HepG2 (cell line): Measurements from ENCODE around the gene CORO1C. TPM values are rescaled to one million over a fixed set of nuclear protein-coding genes. Genes with fewer than 3 reads are reported as not detected.
A peak's percentile ranks its signal among the peaks of the same experiment; 100 is the strongest.
"Not testable (repeated sequence)": the region's sequence is repeated elsewhere in the genome, so short reads cannot be mapped to it uniquely, and the experiment has no call there.

Experiments used
- ATAC-seq: fragments of 200-7000 bp; cut with Tn5 transposase; 3 replicates; pipeline ENCODE4 v1.9.1; 2020; ENCODE audit warnings: mild to moderate bottlenecking, moderate library complexity
- BruUV-seq: library from RNA; stranded (reverse); fragments of 400-500 nt; replicated peaks from 2 replicates; lab custom pipeline; 2021; lab: Mats Ljungman, UMichigan
- CTCF ChIA-PET: fragments of 300-600 bp; formaldehyde crosslinking; extraction: SDS; loops from one replicate; lab custom pipeline; 2021; ENCODE audit warnings: low total read pairs, inconsistent platforms, low intra/inter-chr PET ratio; lab: Yijun Ruan, JAX
- POLR2A ChIA-PET: fragments of 350-600 bp; sonication (Branson Sonifier 250); formaldehyde crosslinking; loops from one replicate; lab custom pipeline; 2020; ENCODE audit warnings: antibody characterized with exemption, inconsistent platforms; lab: Yijun Ruan, JAX
- DNase-seq: peaks from one replicate; pipeline ENCODE4 v3.0.0-alpha.2; 2015; ENCODE audit warnings: low spot score
- FAIRE-seq: peaks from 3 replicates; lab custom pipeline; 2011; peaks lifted over from hg19 to GRCh38; lab: Jason Lieb, UNC
- H2AFZ ChIP-seq: one replicate; pipeline ENCODE4 v1.6.1; 2011; ENCODE audit warnings: low read length, inconsistent platforms
- H3K27ac ChIP-seq: fragments of 300-600 bp; 3 replicates; pipeline ENCODE4 v1.8.0; 2011; ENCODE audit warnings: mixed run types, mild to moderate bottlenecking, mixed read lengths, low read length, inconsistent platforms; ENCODE audit not compliant: insufficient read depth; ENCODE audit errors: extremely low read length
- H3K27me3 ChIP-seq, 2 experiments: fragments of 200-600 bp in 1 of 2; 2 replicates in 1 of 2; 3 replicates in 1 of 2; pipeline versions ENCODE4 v1.6.0 to v1.8.0; 2011; ENCODE audit warnings: low read length in 2 of 2, mild to moderate bottlenecking in 2 of 2, moderate library complexity in 2 of 2, inconsistent platforms in 1 of 2; ENCODE audit not compliant: insufficient read depth in 2 of 2, control insufficient read depth in 1 of 2
- H3K36me3 ChIP-seq, 2 experiments: fragments of 200-600 bp in 1 of 2; replicated peaks in 1 of 2; 2 replicates in 1 of 2; 3 replicates in 1 of 2; pipeline versions ENCODE4 v1.5.1 to v1.8.0; 2011; ENCODE audit warnings: low read length in 2 of 2, inconsistent platforms in 1 of 2; ENCODE audit not compliant: insufficient read depth in 2 of 2, control insufficient read depth in 1 of 2
- H3K4me1 ChIP-seq: 2 replicates; pipeline ENCODE4 v1.5.1; 2012; ENCODE audit warnings: low read length, inconsistent platforms; ENCODE audit not compliant: insufficient read depth
- H3K4me2 ChIP-seq: 2 replicates; pipeline ENCODE4 v1.6.0; 2011; ENCODE audit warnings: low read depth, low read length, inconsistent platforms
- H3K4me3 ChIP-seq, 3 experiments: fragments of 200-600 bp in 1 of 3; sonication (generic), shearing (Covaris generic) in 1 of 3; replicated peaks in 1 of 3; 2 replicates each; pipeline ENCODE4 v1.5.1; 2011 to 2016; ENCODE audit warnings: low read length in 3 of 3, inconsistent platforms in 2 of 3, low read depth in 2 of 3, mild to moderate bottlenecking in 2 of 3, control low read depth in 1 of 3, mixed read lengths in 1 of 3; ENCODE audit not compliant: insufficient read depth in 1 of 3
- H3K79me2 ChIP-seq: one replicate; pipeline ENCODE4 v1.6.1; 2011; ENCODE audit warnings: low read length, inconsistent platforms; ENCODE audit not compliant: insufficient read depth
- H3K9ac ChIP-seq: 2 replicates; pipeline ENCODE4 v1.6.0; 2011; ENCODE audit warnings: mild to moderate bottlenecking, low read depth, low read length, inconsistent platforms; ENCODE audit not compliant: insufficient read depth
- H3K9me3 ChIP-seq: 2 replicates; pipeline ENCODE4 v1.5.1; 2012; ENCODE audit warnings: mild to moderate bottlenecking, low read length
- H4K20me1 ChIP-seq: 2 replicates; pipeline ENCODE4 v1.6.0; 2011; ENCODE audit warnings: inconsistent platforms, mild to moderate bottlenecking, low read length, moderate library complexity; ENCODE audit not compliant: insufficient read depth
- NCOA2 ChIP-seq: sonication (generic); formaldehyde crosslinking; IDR thresholded peaks from 2 replicates; pipeline ENCODE4 v1.8.0; 2022; ENCODE audit warnings: inconsistent platforms
- STAG1 ChIP-seq: sonication (generic); formaldehyde crosslinking; IDR thresholded peaks from 2 replicates; pipeline ENCODE4 v1.4.0; 2020; ENCODE audit warnings: missing genetic modification reagents
- ZNF468 ChIP-seq: sonication (generic); formaldehyde crosslinking; IDR thresholded peaks from 2 replicates; pipeline ENCODE4 v1.8.0; 2022; ENCODE audit warnings: mild to moderate bottlenecking, moderate library complexity, missing genetic modification reagents
- ZNF607 ChIP-seq: sonication (generic); formaldehyde crosslinking; IDR thresholded peaks from 2 replicates; pipeline ENCODE4 v1.5.1; 2020; ENCODE audit warnings: missing genetic modification reagents, mild to moderate bottlenecking, borderline replicate concordance
- ZNF678 ChIP-seq: sonication (generic); formaldehyde crosslinking; IDR thresholded peaks from 2 replicates; pipeline ENCODE4 v1.4.0; 2020; ENCODE audit warnings: mild to moderate bottlenecking, missing genetic modification reagents
- ZNF737 ChIP-seq: sonication (generic); formaldehyde crosslinking; IDR thresholded peaks from 2 replicates; pipeline ENCODE4 v1.5.0; 2020; ENCODE audit warnings: missing genetic modification reagents, mild to moderate bottlenecking, borderline replicate concordance
- ZNF770 ChIP-seq: sonication (generic); formaldehyde crosslinking; IDR thresholded peaks from 2 replicates; pipeline ENCODE4 v1.5.0; 2020; ENCODE audit warnings: mild to moderate bottlenecking, missing genetic modification reagents
- WGBS: methylation state at CpG from one replicate; pipeline ENCODE4 v1.1.6; 2017; ENCODE audit warnings: low lambda C conversion rate; 5-methylcytosine and 5-hydroxymethylcytosine counted together
- in situ Hi-C: cut with HindIII; loops from 2 replicates; pipeline ENCODE4 v1.10.0; 2017; ENCODE audit warnings: low pct_unique_long_range_greater_than_20kb; ENCODE audit not compliant: extremely low pct_ligation_motif_present
- intact Hi-C: fragments of 100-400 bp; cut with micrococcal nuclease; formaldehyde crosslinking; loops from one replicate; pipeline ENCODE4 v1.10.0; 2022; ENCODE audit not compliant: unreplicated experiment
- polyA plus RNA-seq, 8 experiments: library from polyadenylated mRNA; depleted of rRNA in 3 of 8; stranded (reverse) in 7 of 8; unstranded in 1 of 8; fragments of >200 nt; fragmentation: Illumina TruSeq in 4 of 8; extraction: Trizol in 4 of 8; gene quantifications; 2 replicates each; pipeline versions ENCODE4 v1.2.1 to v1.2.3, GENCODE V29; 2011 to 2016; ENCODE audit warnings: low read depth in 4 of 8, missing spikeins in 1 of 8, mixed read lengths in 1 of 8; ENCODE audit not compliant: insufficient read depth in 1 of 8
- total RNA-seq, 5 experiments: library from RNA; depleted of rRNA; stranded (reverse); fragments of >200 nt; fragmentation: Illumina TruSeq; extraction: Trizol; gene quantifications; 2 replicates each; pipeline ENCODE4 v1.2.3, GENCODE V29; 2016; ENCODE audit warnings: low read depth in 1 of 5

CORO1C gene
- total and polyA plus RNA-seq, 2 of the 13 experiments (the other 11 are each of a cell fraction or from before 2014, with no cell fraction given), result 73.7 to 131 TPM

GRCh38 chr12:108772247-108772646, 40.9 kb upstream of the CORO1C start:
- Histone ChIP-seq H3K4me1 (peaks cover 81% of the 10 kb centered on the region), H3K79me2 (no peaks in the 10 kb centered on the region), H3K36me3 (no peaks in the 10 kb centered on the region), H3K27ac (no peak overlapping the region), H3K27me3 (no peaks in the 10 kb centered on the region), H2AFZ (no peak overlapping the region), H4K20me1 (no peaks in the 10 kb centered on the region), H3K4me2 (no peak overlapping the region; the same call in 1 of the 2 replicates), H3K4me3 (no peak overlapping the region), H3K9me3 (no peaks in the 10 kb centered on the region), H3K9ac (no peak overlapping the region)
- TF ChIP-seq ZNF468 (no peak), ZNF737 (CRISPR knock-in tag) (no peak), STAG1 (CRISPR knock-in tag) (no peak), ZNF678 (CRISPR knock-in tag) (no peak), ZNF607 (no peak), NCOA2 (no peak)
- BruUV-seq, result no TSS peak
- intact Hi-C loops, result loop anchor here (5.0 kb wide), 2 partner anchors 40 to 80 kb away; partner anchors contain the start of gene CORO1C
- WGBS, result 28% methylated on average over 2 of the region's 2 CpGs
- no peak for FAIRE-seq
- in situ Hi-C loops, result no loop called here
- CTCF ChIA-PET, result no interaction called here
- POLR2A ChIA-PET, result no interaction called here
- ATAC-seq, result no peak
- DNase-seq, result no peak

- H3K4me1 ChIP-seq, result peaks cover 81% of the 10 kb centered on the region
- H3K79me2 ChIP-seq, H2AFZ ChIP-seq, H3K4me3 ChIP-seq, CTCF ChIA-PET, FAIRE-seq, H3K9me3 ChIP-seq, BruUV-seq, H3K27me3 ChIP-seq, H3K9ac ChIP-seq, ATAC-seq, H4K20me1 ChIP-seq, H3K4me2 ChIP-seq, DNase-seq, POLR2A ChIA-PET, in situ Hi-C loops, H3K36me3 ChIP-seq, H3K27ac ChIP-seq: not testable (repeated sequence)
- intact Hi-C loops, result loop anchor here (5.0 kb wide), 2 partner anchors 40 to 80 kb away; partner anchors contain the start of gene CORO1C
- 18% methylated on average over 9 of the region's 9 CpGs for WGBS
- TF ChIP-seq ZNF770 (CRISPR knock-in tag), result peak; percentile 41; the same call in 1 of the 2 replicates
- TF ChIP-seq, all 625 proteins: peak for 1; not testable (repeated sequence) for 624
Measured at GRCh38 chr12:108771835-108772234, 40.5 kb upstream of the CORO1C start.
